Lower lobe of right lung (tissue), 2 donors: ENCODE measurements around the gene CALD1. TPM values are rescaled to one million over a fixed set of nuclear protein-coding genes. Genes with fewer than 3 reads are reported as not detected.

ENCODE experiments used
- ATAC-seq, 2 donors: fragments of 200-7000 bp; cut with Tn5 transposase; one replicate each; pipeline ENCODE4 v1.9.1; 2020 to 2022; ENCODE audit warnings: mild to moderate bottlenecking in 2 of 2, moderate library complexity in 2 of 2
- DNase-seq: peaks from one replicate; pipeline ENCODE4 v3.0.0-alpha.2; 2020
- H3K27ac ChIP-seq: fragments of 200-600 bp; one replicate; pipeline ENCODE4 v1.8.0; 2022
- H3K27me3 ChIP-seq: fragments of 200-600 bp; one replicate; pipeline ENCODE4 v1.8.0; 2022; ENCODE audit warnings: low read depth
- H3K36me3 ChIP-seq: fragments of 200-600 bp; one replicate; pipeline ENCODE4 v1.8.0; 2022; ENCODE audit warnings: mild to moderate bottlenecking
- H3K4me1 ChIP-seq: fragments of 200-600 bp; one replicate; pipeline ENCODE4 v1.8.0; 2022
- H3K4me3 ChIP-seq: fragments of 200-600 bp; one replicate; pipeline ENCODE4 v1.8.0; 2022; ENCODE audit warnings: mild to moderate bottlenecking
- H3K9me3 ChIP-seq: fragments of 200-600 bp; one replicate; pipeline ENCODE4 v1.8.0; 2022
- CTCF ChIP-seq: fragments of 200-600 bp; IDR thresholded peaks from one replicate; pipeline ENCODE4 v1.8.0; 2022; ENCODE audit warnings: antibody characterized with exemption, mild to moderate bottlenecking
- intact Hi-C: fragments of 100-400 bp; cut with DNase I; formaldehyde crosslinking; loops from one replicate; pipeline ENCODE4 v1.11.0; 2022
- long read RNA-seq: library from polyadenylated mRNA; unstranded; transcript quantifications from one replicate; pipeline ENCODE4 v2.0.0, GENCODE V29; 2021
- total RNA-seq: library from RNA; stranded (reverse); fragmentation: NEBNext Ultra II Directional; extraction: Animal tissue kit (Norgen Biotek cat#: 25700); gene quantifications from one replicate; pipeline ENCODE4 v1.2.1, GENCODE V29; 2021
- donor health status: DM: no; HTN: yes; CAD: no; lungs with severe emphysema.

The CALD1 gene
- 140 TPM for total RNA-seq
- long read RNA-seq, full-length matches to known transcripts = 61 of 185 reads
- long read RNA-seq, partial matches to known transcripts = 106 of 185 reads
- long read RNA-seq, other reads (novel, unspliced or antisense) = 18 of 185 reads

GRCh38 chr7:134778941-134779740 lies at the start of gene CALD1:
Gene CALD1 (plus strand): TSS chr7:134779634. CDS start chr7:134867734, 88,100 bp downstream.
- H3K4me3 ChIP-seq = peak within 1 kb of the TSS; percentile 59
- ATAC-seq (peak; percentile 85 to 92), DNase-seq (peak; percentile 49)
- H3K4me1 ChIP-seq = peaks cover 9% of the 10 kb centered on the region
- no peak for TF ChIP-seq CTCF
- intact Hi-C loops = no loop called here
- H3K27ac ChIP-seq = peak within 1 kb of the TSS; percentile 84
- no peaks in the 10 kb centered on the region for H3K9me3 ChIP-seq
- H3K36me3 ChIP-seq = no peaks in the 10 kb centered on the region
- no peaks in the 10 kb centered on the region for H3K27me3 ChIP-seq

GRCh38 chr7:134729895-134730294 lies 49.5 kb upstream of the CALD1 start:
- Histone ChIP-seq H3K27me3 (no peaks in the 10 kb centered on the region), H3K4me3 (no peak overlapping the region), H3K27ac (peak overlapping the region; percentile 41), H3K4me1 (peaks cover 9% of the 10 kb centered on the region), H3K9me3 (no peaks in the 10 kb centered on the region), H3K36me3 (no peaks in the 10 kb centered on the region)
- DNase-seq (no peak), ATAC-seq (no peak)
- TF ChIP-seq CTCF = no peak
- intact Hi-C loops = no loop called here

- ATAC-seq = no peak
- Histone ChIP-seq H3K36me3 (no peaks in the 10 kb centered on the region), H3K4me1 (peaks cover 9% of the 10 kb centered on the region), H3K27ac (peak overlapping the region; percentile 64), H3K27me3 (no peaks in the 10 kb centered on the region), H3K4me3 (no peak overlapping the region), H3K9me3 (no peaks in the 10 kb centered on the region)
- no peak for DNase-seq
- intact Hi-C loops = no loop called here
- TF ChIP-seq CTCF = no peak
Observed at GRCh38 chr7:134730411-134730829, 49.0 kb upstream of the CALD1 start.

GRCh38 chr7:134731616-134732015 lies 47.8 kb upstream of the CALD1 start:
- Histone ChIP-seq H3K4me3 (no peak overlapping the region), H3K9me3 (no peaks in the 10 kb centered on the region), H3K27me3 (no peaks in the 10 kb centered on the region), H3K36me3 (no peaks in the 10 kb centered on the region), H3K4me1 (peaks cover 9% of the 10 kb centered on the region), H3K27ac (no peak overlapping the region)
- ATAC-seq = no peak
- intact Hi-C loops = no loop called here
- no peak for DNase-seq
- no peak for TF ChIP-seq CTCF

GRCh38 chr7:134732728-134733127 lies 46.7 kb upstream of the CALD1 start:
- Histone ChIP-seq H3K27ac (no peak overlapping the region), H3K9me3 (no peaks in the 10 kb centered on the region), H3K27me3 (no peaks in the 10 kb centered on the region), H3K4me3 (no peak overlapping the region), H3K4me1 (peaks cover 9% of the 10 kb centered on the region), H3K36me3 (no peaks in the 10 kb centered on the region)
- TF ChIP-seq CTCF = no peak
- ATAC-seq (no peak), DNase-seq (no peak)
- intact Hi-C loops = no loop called here
